UCSD-AML1 (cell line): ENCODE data around the gene CCDC71L.

Experiments used
- DNase-seq: peaks from one replicate; lab custom pipeline; 2025; ENCODE audit not compliant: unreplicated experiment; lab: John Stamatoyannopoulos, UW

The CCDC71L gene

DNA sequence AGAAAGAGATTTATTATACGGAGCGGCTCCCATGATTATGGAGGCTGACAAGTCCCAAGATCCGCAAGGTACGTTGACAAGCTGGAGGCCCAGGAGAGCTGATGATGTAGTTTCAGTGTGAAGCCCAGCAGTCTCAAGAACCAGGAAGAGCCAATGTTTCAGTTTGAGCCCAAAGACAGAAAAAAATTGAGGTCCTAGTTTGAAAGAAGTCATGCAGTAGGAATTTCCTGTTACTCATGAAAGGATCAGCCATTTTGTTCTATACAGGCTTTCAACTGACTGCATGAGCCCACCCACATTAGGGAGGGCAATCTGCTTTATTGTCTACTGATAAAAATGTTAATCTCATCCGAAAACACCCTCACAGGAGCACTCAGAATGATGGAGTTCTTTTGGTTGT, 51.5 kb downstream of the CCDC71L start:
- DNase-seq: no peak

DNA sequence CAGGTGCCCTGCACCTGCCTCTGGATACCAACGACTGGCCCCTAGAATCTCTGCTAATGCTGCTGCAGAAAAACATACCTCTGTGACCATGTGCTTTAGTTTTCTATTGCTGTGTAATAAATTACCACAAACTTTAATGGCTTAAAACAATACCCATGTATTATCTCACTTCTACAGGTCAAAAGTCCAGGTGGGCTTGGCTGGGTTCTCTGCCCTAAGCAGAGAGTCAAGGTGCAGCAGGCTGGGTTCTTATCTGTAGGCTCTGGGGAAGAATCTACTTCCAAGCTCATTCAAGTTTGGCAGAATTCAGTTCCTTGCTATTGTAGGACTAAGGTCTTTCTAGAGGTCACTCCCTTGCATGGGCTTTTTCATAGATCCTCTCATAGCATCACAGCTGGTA, 52.3 kb downstream of the CCDC71L start:
- no peak for DNase-seq
